AG09309 (cell line): ENCODE data around the gene EIF6.

Experiments
- DNase-seq: peaks from one replicate; pipeline ENCODE4 v3.0.0-alpha.2; 2010; ENCODE audit warnings: low read depth
- H3K4me3 ChIP-seq: 2 replicates; pipeline ENCODE4 v1.5.1; 2011; ENCODE audit warnings: mild to moderate bottlenecking, low read depth, low read length, moderate library complexity; ENCODE audit not compliant: control insufficient read depth
- CTCF ChIP-seq: IDR thresholded peaks from 2 replicates; pipeline ENCODE4 v1.5.1; 2011; ENCODE audit warnings: mild to moderate bottlenecking, low read depth, low read length, inconsistent platforms; ENCODE audit not compliant: insufficient read depth, control insufficient read depth; ENCODE audit errors: missing control alignments

The EIF6 gene

GRCh38 chr20:35271904-35272303 is 12.7 kb downstream of the EIF6 start:
- TF ChIP-seq CTCF: no peak
- DNase-seq: no peak
- no peak overlapping the region for H3K4me3 ChIP-seq

DNA sequence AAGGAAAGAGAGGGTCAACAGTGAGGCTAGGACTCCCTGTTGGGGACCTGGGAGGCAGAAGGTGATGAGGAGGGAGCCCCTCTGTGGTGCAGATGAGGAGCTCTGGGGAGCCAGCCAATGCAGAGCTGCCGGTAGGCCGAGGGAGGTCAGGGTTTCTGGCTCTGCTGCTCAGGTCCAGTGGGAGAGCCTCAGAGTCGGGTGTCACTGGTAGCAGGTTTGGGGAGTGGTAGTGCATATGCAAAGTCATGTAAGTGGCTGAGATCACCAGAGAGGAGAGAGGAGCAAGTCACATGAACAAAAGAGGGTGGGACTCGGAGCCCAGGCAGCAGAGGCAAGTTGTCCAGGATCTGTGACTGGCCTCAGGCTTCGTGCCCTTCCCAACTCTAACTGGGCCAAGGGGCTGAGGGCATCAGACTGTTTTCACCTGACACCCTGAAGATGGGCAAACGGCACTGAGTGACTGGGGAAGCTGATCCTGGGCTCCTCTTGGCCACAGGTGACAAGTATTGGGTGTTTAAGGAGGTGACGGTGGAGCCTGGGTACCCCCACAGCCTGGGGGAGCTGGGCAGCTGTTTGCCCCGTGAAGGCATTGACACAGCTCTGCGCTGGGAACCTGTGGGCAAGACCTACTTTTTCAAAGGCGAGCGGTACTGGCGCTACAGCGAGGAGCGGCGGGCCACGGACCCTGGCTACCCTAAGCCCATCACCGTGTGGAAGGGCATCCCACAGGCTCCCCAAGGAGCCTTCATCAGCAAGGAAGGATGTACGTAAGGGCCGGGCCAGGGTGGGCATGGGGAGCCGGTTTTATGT is 13.3 kb downstream of the EIF6 start:
- no peak overlapping the region for H3K4me3 ChIP-seq
- no peak for TF ChIP-seq CTCF
- DNase-seq: no peak

GRCh38 chr20:35270021-35270902 is 14.3 kb downstream of the EIF6 start:
- no peak for TF ChIP-seq CTCF
- H3K4me3 ChIP-seq: no peak overlapping the region
- no peak for DNase-seq

- H3K4me3 ChIP-seq: no peak overlapping the region
- no peak for DNase-seq
- TF ChIP-seq CTCF: peak; percentile 89
These were observed 15.4 kb downstream of the EIF6 start for GRCh38 chr20:35269055-35269781.

- TF ChIP-seq CTCF: no peak
- no peak for DNase-seq
- H3K4me3 ChIP-seq: no peak overlapping the region
These were observed 17.5 kb downstream of the EIF6 start for GRCh38 chr20:35267092-35267491.

GRCh38 chr20:35264755-35265154 is 19.8 kb downstream of the EIF6 start:
- peak; percentile 29 for TF ChIP-seq CTCF
- no peak for DNase-seq

More at GRCh38 chr20:35264755-35265154, 19.8 kb downstream of the EIF6 start:
- no peak overlapping the region for H3K4me3 ChIP-seq
